ENCODE data around the gene TRIO.

TRIO gene

DNA sequence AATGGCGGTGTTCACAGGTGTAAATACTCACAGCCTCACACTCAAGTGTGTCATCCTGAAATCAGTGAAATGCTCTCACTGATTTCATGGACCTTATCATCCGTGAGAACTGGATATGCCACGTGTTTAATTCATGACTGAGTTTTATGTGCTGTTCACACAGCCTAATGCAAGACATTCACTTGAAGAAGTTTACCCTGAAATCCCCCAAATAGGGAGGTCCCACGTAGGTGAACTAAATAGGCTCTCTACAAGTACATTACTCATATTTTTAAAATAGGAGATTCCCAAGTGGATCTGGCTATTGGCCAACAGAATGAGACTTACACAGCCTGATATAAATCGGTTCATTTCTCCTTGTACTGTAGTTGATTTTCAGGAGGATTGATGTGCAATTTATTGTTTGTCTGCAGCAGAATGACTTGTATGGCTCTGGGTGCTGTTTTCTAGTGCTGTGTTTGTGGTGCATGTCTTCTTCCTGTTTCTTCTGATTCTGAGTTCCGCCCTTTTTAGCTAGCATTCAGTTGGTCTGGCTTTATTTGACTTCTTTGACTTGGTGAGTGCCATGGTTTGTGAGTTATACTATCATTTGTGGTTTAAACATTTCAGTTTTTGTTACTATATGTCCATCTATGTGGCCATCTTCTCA is 25.1 kb downstream of the TRIO start:
- no peak for DNase-seq (ENCODE audit: low read depth)

DNA sequence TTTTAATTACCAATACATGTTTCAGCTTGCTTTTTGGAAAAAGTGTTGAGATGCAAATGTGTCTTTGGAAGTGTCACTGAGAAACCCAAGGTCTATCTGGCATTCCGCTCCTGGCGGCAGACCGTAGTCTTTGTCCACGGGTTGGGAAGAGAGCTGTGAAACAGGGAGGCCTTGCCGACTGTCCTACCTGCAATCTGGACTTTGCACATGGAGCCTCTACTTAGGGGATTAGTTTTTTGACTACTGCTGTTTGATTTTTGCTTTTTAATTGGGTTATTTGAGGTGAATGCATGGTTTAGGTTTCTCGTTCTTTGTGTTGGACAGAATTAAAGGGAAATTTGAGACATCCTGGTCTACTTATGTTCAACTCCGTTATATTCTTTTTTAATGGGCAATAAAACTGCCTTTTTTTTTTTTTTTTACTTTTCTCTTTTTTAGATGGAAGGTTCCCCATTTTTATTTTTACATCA is 25.7 kb downstream of the TRIO start:
- DNase-seq (ENCODE audit: low read depth): no peak

DNA sequence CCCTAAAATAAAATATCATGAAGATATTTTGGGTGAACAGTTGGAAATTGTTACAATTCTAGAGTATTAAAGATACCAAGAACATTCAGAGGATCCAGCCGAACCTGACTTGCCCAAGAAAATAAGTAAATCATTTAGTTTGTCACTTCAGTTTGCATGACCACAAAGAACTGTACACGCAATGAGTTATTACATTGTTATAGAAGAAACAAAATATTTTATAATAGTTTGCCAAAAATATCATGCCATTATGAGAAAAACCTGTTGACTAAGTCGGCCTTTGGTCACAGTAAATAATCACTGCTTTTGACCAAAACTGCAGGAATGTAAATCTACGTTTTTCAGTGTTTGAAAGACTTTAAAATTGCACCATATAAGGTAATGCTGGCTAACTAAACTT is 27.9 kb downstream of the TRIO start:
- no peak for DNase-seq (ENCODE audit: low read depth)

DNA sequence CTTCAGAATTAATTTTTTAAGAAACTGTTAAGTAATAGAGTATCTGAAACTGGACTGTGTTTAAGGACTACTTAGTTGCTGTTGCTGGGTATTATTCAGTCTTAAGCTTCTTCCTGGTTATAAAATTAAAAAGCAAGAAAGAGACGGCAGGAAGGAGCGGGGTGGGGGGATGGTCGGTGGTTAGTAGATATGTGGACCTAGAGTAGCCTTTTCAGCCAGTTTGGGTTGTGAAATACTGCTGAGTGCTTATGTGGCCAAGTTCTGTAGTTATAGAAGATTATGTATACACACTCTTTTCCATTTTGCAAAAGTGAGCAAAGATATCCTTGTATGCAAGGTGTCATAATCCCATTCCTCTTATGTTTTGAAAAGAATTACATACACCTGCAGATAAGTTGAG is 28.5 kb downstream of the TRIO start:
- DNase-seq (ENCODE audit: low read depth): no peak

DNA sequence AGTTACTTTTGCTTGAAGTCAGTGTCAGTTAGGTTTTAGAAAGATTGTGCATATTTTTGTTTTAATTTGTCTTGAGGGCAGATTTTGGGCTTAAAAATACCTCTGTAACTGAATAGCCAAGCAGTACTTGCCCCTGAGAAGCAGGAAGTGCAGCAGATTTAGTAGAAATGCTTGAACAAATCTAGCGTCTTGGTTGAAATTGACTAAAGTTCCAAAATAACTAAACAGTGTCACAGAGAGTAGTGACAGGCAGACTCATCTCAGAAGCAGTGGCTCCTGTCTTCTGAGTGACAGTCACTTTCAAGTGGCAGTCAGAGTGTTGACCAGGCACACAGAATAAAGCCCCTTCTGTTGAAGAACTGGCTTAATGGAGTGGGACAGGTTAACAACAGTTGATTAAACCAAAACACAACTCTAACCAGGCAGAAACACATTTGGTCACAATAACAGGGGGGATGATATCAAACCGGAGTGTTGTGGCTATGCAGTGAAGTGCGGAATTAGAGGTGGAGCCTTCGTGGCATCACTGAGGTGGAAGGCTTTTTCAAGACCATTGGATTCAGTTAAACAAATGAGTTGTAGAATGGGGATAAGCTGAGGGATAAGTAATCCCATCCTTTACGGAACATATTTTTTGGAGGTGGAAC is 29.1 kb downstream of the TRIO start:
- DNase-seq (ENCODE audit: low read depth): no peak

DNA sequence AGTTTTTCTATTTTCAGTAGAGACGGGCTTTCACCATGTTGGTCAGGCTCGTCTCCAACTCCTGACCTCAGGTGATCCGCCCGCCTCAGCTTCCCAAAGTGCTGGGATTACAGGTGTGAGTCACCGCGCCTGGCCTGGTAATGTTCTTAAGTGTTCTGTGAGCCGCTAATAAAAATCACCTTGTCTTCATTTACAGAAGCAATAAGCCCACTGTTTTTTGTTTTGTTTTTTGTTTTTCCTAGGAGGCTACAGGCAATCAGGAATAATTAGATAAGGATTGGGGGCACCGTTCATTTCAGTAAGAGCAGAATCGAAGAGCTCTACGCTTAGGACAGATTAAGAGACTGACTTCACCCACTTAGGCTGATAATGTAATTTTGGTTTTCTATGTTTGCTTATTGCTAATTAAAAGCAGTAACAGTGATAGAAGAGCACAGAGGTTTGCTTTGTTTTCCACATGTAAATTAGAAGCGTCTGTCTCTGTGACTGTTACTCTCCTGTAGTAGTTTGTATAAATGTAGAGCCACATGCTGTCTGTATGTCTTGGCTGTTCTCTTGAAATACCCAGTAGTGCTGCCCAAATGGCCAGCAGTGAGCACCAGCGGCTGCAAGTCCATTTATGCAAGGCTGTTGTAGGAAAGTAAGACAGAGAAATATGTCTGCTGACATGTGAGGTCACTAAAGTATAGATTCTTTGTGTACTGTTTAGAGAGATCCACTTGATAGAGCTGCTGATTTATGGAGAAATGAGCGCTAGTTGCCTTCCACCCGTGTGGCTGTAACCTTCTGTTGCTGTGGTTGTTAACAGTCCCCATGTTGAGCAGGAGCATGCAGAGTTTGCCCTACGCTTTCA is 30.5 kb downstream of the TRIO start:
- no peak for DNase-seq (ENCODE audit: low read depth)

DNA sequence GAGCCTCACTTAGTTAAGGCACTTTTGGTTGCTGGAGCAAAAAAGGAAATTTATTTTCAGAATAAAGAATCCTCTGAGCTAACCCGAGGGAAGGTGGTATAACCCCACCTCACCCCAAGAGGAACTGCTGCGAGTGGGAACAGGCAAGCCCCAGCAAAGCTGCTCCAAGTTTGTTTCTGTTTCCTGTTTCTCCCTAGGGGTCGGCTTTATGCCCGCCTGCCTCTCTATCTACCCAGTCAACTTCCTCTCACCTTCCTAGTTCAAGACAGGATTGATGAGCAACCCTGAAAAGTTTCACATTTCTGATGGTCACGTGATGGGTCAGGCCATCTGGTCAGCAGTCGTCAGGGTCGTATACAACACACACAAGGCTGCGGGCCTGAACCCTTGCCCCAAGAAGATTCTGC is 31.1 kb downstream of the TRIO start:
- DNase-seq (ENCODE audit: low read depth): no peak

DNA sequence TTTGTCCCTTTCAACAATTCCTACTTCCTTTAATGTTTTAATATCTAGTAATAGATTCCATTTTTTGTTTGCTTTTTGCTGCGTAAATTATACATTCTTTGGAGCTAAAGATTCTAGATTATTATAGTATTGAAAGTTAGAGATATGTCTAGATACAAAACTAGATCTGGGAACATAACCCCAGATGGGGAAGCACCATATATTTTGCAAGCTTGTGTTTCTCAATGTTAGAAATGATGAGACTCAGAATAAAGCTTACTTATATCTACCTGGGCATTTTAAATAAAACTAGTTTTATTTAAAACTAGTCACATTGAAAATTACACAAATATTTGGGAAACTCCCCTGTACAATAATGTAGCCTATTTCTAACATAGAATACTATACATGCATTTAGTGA is 32.2 kb downstream of the TRIO start:
- no peak for DNase-seq (ENCODE audit: low read depth)

DNA sequence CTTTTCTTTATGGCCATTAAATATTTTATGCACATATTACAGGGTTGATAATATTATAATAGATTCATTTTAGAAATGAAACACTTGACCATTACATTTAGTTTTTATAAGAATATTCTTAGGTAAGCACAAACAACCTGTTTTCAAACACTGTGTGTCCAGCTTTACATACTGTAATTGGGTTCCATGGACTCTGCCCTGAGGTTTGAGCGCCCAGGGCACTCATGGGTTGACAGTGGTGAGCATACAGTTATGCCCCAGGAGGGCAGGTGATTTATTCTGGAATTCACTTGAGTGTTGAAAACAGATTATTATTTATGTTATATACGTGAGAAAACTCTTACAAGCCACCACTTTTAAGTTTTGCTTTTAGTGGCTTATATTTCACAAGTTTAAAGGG is 33.7 kb downstream of the TRIO start:
- no peak for DNase-seq (ENCODE audit: low read depth)

DNA sequence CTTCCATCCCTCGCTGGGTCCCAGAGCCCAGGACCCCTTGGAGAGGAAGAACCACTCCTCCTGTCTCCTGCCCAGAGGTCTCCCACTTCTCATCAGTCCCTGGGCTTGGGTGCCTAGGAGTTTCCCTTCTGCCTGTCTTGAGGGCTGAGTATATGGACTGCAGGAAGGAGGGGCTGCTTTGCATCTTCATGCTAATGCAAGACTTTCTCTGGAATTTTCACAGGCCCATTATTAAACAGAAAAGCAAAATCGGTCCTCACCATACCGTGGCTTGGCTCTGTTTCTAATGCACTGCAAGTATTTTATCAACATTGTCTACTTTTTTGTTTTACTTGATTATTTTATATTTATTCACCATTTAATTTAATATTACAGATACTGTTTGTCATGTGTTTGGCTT is 34.5 kb downstream of the TRIO start:
- no peak for DNase-seq (ENCODE audit: low read depth)

DNA sequence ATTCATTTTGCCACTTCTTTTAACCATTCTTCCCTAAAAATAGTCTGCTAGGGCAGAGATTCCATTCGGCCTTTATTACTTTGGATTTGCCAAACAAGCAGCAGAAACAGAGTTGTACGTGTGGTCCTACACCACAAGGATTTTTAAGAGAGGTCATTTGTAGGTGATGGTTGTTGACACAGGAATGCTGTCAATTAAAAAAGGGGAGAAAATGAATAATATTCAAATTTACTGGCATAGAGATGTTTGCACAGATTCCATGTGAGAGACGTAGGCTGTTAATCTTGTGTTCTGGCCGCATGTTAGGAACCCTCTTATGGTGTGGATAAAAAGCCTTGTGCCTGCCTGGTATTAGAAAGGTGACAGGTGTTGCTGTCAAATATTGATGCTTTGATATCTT is 34.9 kb downstream of the TRIO start:
- no peak for DNase-seq (ENCODE audit: low read depth)

DNA sequence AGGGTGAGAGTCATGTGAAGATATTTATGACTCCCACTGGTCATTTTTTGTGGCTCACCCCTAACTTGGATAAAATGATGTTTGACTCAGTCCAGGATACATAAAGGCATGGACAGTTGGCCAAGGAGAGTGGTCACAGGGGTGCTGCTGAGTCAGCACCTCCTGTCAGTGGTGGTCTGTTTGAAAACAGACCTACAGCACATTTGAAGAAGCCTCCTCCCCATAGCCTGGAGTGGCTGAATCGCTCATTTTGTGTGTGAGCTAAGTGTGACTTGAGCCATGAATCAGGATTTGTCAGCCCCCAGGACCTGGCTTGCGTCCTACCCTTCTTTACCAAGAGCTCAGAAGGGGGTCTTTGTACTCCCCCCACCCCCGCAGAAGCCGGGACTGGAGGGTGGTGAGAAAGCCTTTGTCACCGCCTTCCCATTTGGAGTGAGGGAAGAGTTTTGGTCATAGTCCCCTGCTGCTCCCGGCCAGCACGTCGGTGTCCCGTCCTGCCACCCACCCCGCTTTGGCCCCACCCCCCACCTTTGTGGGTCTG is 35.6 kb downstream of the TRIO start:
- no peak for DNase-seq (ENCODE audit: low read depth)

DNA sequence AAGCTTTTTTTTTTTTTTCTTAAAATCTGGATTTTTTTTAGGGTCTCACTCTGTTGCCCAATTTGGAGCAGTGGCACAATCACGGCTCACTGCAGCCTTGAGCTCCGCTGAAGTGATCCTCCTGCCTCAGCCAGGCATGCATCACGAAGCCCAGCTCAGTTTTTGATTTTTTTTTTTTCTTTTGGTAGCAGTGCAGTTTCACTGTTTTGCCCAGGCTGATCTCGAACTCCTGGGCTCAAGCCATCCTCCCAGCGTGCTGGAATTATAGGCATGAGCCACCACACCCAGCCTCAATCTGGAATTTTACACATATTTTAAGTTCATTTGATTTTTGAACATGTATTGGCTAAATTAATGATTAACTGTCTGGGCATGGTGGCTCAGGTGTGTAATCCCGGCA is 36.3 kb downstream of the TRIO start:
- no peak for DNase-seq (ENCODE audit: low read depth)

DNA sequence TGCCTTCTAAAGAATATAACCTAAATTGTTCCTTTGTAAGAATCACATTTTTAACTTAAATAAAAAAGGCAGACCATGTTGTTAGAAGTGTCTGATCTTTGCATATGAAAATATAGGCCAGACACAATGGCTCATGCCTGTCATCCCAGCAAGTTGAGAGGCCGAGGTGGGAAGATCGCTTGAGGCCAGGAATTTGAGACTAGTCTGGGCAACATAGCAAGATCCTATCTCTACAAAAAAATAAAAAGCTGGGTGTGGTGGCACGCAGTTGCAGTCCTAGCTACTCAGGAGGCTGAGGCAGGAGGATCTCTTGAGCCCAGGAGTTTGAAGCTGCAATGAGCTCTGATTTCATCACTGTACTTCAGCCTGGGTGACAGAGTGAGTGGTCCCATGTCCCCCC is 37.3 kb downstream of the TRIO start:
- no peak for DNase-seq (ENCODE audit: low read depth)

DNA sequence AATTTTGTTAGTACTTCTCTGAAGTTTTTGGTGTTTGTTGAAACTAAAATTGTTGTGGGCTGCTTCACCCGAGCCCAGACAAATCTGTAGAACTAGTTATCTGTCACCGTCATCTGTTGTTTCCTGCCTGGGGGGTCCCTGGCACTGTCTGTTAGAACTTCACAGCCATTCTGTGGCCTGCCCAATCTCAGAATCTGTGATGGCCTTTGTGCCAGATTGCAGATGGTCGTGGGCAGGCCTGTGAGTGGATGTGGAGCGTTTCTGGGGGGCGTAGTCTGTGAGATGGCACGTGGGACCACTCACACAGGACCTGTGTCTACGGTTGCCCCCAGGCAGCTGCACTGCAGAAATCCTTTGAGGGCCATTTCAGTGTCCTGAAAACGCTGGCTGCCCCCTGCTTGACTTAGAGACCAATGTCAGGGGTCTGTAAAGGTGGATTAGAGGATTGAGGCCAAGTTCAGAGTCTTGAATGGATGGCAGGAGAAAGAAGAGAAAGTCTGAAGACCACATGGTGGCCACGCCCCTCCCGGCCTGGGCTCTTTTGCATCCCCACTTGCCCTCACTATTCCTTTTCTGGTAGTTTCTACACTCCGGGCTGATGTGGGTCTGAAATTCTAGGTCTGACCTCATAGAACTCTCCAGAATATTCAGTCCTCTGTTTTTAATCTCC is 38.3 kb downstream of the TRIO start:
- DNase-seq (ENCODE audit: low read depth): no peak

DNA sequence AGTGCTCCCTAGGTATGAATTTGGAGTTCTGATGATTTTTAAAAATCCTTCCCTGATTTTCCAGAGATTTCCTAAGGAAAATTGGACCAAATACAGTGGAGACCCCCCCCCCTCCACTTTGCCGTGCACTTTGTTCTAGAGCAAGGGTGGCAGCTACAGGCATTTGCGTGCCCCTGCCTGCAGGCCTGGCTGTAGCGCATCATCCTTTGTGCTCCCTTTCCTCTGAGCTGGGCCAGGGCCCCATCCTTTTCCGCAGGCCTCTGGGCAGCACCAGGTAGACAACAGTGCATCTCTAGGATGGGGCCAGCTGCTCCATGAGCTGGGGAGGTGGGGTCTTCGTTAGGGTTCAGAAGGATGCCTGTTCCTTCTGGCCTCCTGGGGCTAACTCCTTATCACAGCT is 39.6 kb downstream of the TRIO start:
- DNase-seq (ENCODE audit: low read depth): no peak

DNA sequence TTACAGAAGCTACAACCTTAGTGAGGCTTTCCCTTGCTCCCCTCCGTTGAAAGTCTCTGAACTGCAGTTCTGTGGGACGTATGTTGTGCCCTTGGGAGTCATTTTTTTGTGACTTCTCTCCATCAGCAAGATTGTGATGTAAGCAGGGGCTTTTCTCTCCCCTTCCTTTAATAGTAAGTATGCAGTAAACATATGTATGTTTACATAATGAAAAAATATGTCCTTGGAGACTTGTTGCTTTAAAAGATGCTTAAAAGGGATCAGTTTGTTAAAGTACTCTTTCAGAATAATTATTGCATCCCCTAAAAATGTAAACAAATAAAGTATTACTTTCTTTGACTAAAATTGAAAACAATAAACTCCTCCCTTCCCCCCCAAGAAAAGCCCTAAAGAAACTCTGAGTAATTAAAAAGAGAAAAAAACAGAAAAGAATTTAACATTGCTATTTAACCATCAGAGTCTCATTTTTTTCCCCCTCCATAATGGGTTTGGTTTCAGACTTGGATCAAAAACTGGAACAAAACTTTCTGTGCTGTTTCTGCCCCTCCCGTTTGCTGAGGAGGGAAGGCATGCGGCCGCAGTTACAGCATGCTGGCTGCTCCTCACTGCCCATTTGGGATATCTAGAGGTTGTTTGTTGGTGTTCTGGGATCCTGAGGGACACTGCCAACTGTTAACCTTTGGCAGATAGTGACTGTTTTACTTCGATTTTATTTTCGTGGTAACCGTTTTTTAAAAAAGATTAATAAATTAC is 40.2 kb downstream of the TRIO start:
- DNase-seq (ENCODE audit: low read depth): no peak

DNA sequence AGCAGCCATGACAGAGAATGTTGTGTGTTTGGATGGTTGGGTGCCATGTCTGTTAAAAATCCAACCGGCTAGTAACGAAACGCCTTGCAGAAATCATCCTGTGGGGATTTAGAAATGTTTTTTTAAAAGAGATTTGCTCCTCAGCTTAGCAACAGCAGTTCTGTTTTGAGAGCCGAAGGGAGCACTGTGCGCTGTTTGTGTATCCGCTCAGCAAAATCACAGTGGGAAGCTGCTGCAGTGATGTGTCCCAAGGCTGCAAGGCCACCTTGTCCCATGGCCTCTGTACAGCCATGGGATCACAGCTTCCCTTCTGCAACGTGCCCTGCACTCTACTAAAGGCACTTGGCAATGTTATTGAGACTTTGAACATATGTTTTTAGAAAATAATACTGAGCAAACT is 40.9 kb downstream of the TRIO start:
- DNase-seq (ENCODE audit: low read depth): no peak

DNA sequence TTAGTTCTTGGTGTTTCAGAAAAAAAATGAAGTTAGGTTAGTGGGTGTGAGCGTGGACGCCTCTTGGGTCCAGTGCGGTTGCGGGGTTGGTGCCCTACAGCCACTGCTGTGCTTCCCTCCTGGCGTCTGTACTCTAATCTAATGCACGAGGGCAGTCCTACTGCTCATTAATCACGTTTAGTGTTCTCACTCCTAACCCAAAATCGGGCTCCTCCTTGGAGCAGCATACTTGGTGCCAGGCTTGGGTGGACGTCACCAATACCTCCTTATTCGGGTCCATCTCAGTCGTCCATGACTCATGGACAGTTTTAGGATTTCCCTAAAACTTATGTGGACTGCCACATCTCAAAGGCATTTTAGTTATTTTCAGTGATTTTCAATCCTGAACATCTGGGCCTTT is 41.6 kb downstream of the TRIO start:
- DNase-seq (ENCODE audit: low read depth): no peak

DNA sequence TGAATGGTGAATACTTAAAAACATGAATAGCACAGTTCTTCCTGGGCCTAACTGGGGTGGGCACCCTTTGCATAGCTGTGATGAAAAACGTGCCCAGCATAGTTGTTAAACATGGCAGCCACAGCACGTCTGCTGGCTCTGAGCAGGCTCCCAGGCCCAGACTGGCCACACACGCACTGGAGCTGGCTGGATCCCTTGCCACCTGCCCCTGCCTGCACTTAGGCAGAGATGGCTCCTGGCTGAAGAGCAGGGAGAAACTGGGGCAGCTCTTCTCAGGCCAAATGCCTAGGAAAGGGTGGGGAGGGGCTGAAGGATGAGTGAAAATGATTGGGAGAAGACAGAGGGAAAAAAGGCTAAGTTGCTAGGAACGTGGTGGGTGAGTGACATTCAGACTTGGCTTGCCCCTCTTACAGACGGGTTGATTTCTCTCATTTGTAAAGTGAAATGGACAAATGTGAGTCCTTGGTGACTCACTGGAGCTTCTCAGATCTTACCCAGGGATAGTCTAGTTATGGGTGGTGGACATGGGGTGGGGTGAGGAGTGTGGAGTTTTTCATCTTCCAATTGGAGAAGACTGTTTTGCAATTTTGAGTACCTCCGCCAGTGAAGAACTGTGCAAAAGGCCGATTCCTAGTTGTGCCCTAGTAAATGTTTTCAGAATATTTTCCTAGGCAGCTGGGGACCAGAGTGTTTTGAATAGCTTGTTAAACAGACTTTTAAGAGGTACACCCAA is 42.4 kb downstream of the TRIO start:
- DNase-seq (ENCODE audit: low read depth): no peak

Measured in stimulated activated CD8-positive, alpha-beta memory T cell treated with anti-CD3 and anti-CD28 coated beads, Interleukin-12 subunit alpha, Interleukin-12 subunit beta, amount 100 ng/mL, for 4 hours (primary cell).